A172 (cell line): ENCODE data around the gene GPC4. TPM values are rescaled to one million over a fixed set of nuclear protein-coding genes. Genes with fewer than 3 reads are reported as not detected.
A peak's percentile ranks its signal among the peaks of the same experiment; 100 is the strongest.

Experiments used
- DNase-seq: peaks from one replicate; pipeline ENCODE4 v3.0.0-alpha.2; 2015; ENCODE audit warnings: low spot score
- total RNA-seq: library from RNA; depleted of rRNA; stranded (reverse); fragments of >200 nt; shearing (Covaris generic); gene quantifications from 2 replicates; pipeline ENCODE4 v1.2.3, GENCODE V29; 2014; rRNA removed

The GPC4 gene
- total RNA-seq, result 2.4 and 3.2 TPM in 2 replicates

GRCh38 chrX:133415276-133416105, at the start of gene GPC4:
Gene GPC4 (minus strand): TSS chrX:133415489. CDS start chrX:133414965, 524 bp downstream.
- peak; percentile 11 for DNase-seq

GRCh38 chrX:133461231-133461630, 45.9 kb upstream of the GPC4 start:
- DNase-seq, result no peak

- DNase-seq, result no peak
Measured at GRCh38 chrX:133454924-133455323, 39.6 kb upstream of the GPC4 start.

- DNase-seq, result no peak
Measured at GRCh38 chrX:133454491-133454914, 39.2 kb upstream of the GPC4 start.

- DNase-seq, result no peak
Measured at GRCh38 chrX:133448512-133449076, 33.3 kb upstream of the GPC4 start.

- DNase-seq, result no peak
Measured at GRCh38 chrX:133444952-133445831, 29.9 kb upstream of the GPC4 start.

- DNase-seq, result no peak
Measured at GRCh38 chrX:133444196-133444595, 28.9 kb upstream of the GPC4 start.

GRCh38 chrX:133440797-133441163, 25.5 kb upstream of the GPC4 start:
- DNase-seq, result no peak

GRCh38 chrX:133440081-133440796, 24.9 kb upstream of the GPC4 start:
- no peak for DNase-seq

- DNase-seq, result no peak
Measured at GRCh38 chrX:133437766-133438165, 22.5 kb upstream of the GPC4 start.

GRCh38 chrX:133437356-133437755, 22.1 kb upstream of the GPC4 start:
- DNase-seq, result no peak

- no peak for DNase-seq
Measured at GRCh38 chrX:133435544-133436124, 20.3 kb upstream of the GPC4 start.

- DNase-seq, result no peak
Measured at GRCh38 chrX:133434197-133434820, 19.0 kb upstream of the GPC4 start.

- no peak for DNase-seq
Measured at GRCh38 chrX:133419911-133420310, 4.6 kb upstream of the GPC4 start.

GRCh38 chrX:133418588-133418987, 3.3 kb upstream of the GPC4 start:
- DNase-seq, result no peak

GRCh38 chrX:133417364-133417763, 2.1 kb upstream of the GPC4 start:
- DNase-seq, result no peak

GRCh38 chrX:133414406-133415275, 648 bp downstream of the GPC4 start:
- DNase-seq, result no peak

GRCh38 chrX:133413218-133413925, 1.9 kb downstream of the GPC4 start:
- no peak for DNase-seq

- DNase-seq, result no peak
Measured at GRCh38 chrX:133412665-133413064, 2.6 kb downstream of the GPC4 start.
